Muscle of leg (tissue), 11 donors: ENCODE results near the gene EGR4. TPM values are rescaled to one million over a fixed set of nuclear protein-coding genes. Genes with fewer than 3 reads are reported as not detected.

Source experiments
- DNase-seq: peaks from one replicate; pipeline ENCODE4 v3.0.0; 2013
- H3K27ac ChIP-seq: one replicate; pipeline ENCODE4 v1.5.1; 2013; ENCODE audit warnings: mild to moderate bottlenecking, low read length, control low read depth
- H3K27me3 ChIP-seq: one replicate; pipeline ENCODE4 v1.6.1; 2013; ENCODE audit warnings: low read length; ENCODE audit not compliant: control insufficient read depth, insufficient read depth
- H3K36me3 ChIP-seq: one replicate; pipeline ENCODE4 v1.6.1; 2013; ENCODE audit warnings: low read length; ENCODE audit not compliant: control insufficient read depth, insufficient read depth
- H3K4me1 ChIP-seq: one replicate; pipeline ENCODE4 v1.6.1; 2013; ENCODE audit warnings: low read length; ENCODE audit not compliant: control insufficient read depth, insufficient read depth
- H3K4me3 ChIP-seq: one replicate; pipeline ENCODE4 v1.5.1; 2013; ENCODE audit warnings: low read length, control low read depth
- H3K9me3 ChIP-seq: replicated peaks from 2 replicates; pipeline ENCODE4 v1.6.1; 2013; ENCODE audit warnings: low read depth, low read length; ENCODE audit not compliant: control insufficient read depth
- WGBS: methylation state at CpG from one replicate; pipeline ENCODE4 v1.1.5; 2013; ENCODE audit warnings: missing lambda C conversion rate; ENCODE audit not compliant: insufficient coverage; 5-methylcytosine and 5-hydroxymethylcytosine counted together
- polyA plus RNA-seq, 8 donors: library from polyadenylated mRNA; unstranded; fragments of 120-200 nt; gene quantifications; one replicate each; pipeline versions ENCODE4 v1.2.1 to v1.2.3, GENCODE V29; 2013; ENCODE audit warnings: inconsistent platforms in 1 of 8, low replicate concordance in 1 of 8; ENCODE audit not compliant: insufficient read length in 8 of 8, insufficient read depth in 1 of 8
- total RNA-seq: library from RNA; stranded (reverse); fragments of 120-200 nt; gene quantifications from one replicate; pipeline ENCODE4 v1.2.4, GENCODE V29; 2013

EGR4 gene
- total and polyA plus RNA-seq, 9 donors, result 0.06 TPM; not detected in 8

DNA sequence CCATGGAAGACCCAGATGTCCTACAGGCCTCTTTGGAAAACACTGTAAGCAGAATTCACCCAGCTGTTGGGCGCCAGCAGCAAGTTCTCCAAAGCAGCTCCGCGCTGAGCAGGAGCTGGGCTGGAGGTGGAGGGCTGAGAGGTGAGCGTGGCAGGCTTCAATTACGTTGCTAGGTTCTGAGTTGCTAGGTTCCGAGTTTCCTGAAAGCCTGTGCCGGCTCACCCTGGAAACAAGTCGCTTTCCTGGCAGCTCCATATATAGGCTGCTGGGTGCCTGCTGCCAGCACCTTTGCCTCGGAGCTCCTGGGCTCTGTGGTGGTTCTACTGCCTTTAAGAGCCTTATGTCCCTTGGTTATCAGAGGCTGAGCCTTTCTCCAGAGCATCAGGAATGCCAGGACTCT, 14.4 kb upstream of the EGR4 start:
- 61% methylated on average over 9 of the region's 9 CpGs for WGBS
- Histone ChIP-seq H3K9me3 (no peaks in the 10 kb centered on the region), H3K4me1 (no peaks in the 10 kb centered on the region), H3K27me3 (peaks cover 2% of the 10 kb centered on the region), H3K4me3 (no peak overlapping the region), H3K27ac (no peak overlapping the region), H3K36me3 (no peaks in the 10 kb centered on the region)
- no peak for DNase-seq

DNA sequence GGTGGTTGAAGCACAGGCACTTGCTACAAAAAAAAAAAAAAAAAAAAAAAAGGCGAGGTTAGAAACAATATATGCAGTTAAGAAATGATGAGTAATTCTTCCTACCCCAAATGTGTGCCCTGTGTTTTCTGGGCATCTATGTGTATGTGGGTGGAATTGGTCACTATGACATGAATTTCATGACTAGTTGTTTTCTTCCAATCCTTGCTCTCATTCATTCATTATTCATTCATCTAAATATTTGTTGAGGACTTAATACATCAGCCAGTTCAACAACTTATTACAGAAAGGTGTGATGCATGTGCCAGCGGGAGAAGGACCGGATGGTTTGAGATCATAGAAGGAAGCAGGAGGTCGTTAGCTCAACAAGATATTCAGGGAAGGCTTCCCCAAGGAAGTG, 8.3 kb upstream of the EGR4 start:
- 70% methylated on average over 3 of the region's 4 CpGs for WGBS
- H3K27ac ChIP-seq, result no peak overlapping the region

DNA sequence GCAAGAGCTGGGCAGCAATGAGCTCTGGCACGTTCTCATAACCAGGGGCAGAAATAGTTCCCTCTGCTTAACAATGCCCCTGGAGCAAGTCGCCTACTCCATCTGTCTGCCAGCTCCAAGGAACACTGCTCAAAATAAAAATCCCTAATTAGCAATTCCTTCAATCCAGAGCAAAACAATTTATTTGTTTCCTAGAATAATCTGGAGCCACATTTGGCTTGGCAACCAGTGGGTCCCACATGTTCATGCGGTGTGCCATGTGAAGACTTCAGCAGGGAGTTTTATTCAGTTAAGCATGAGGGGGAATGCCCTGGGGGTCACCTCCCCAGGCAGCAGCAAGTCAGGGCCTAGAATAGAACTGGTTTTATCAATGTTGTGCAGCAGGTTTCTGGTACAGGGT, 7.6 kb upstream of the EGR4 start:
- no peaks in the 10 kb centered on the region for H3K4me1 ChIP-seq
- H3K9me3 ChIP-seq, result no peaks in the 10 kb centered on the region
- H3K4me3 ChIP-seq, result no peak overlapping the region
- H3K27ac ChIP-seq, result no peak overlapping the region
- WGBS, result 69% methylated on average over 3 of the region's 3 CpGs
- no peaks in the 10 kb centered on the region for H3K36me3 ChIP-seq
- peaks cover 16% of the 10 kb centered on the region for H3K27me3 ChIP-seq
- DNase-seq, result no peak

More for the DNA sequence above, 8.3 kb upstream of the EGR4 start:
- no peaks in the 10 kb centered on the region for H3K9me3 ChIP-seq
- no peak for DNase-seq
- peaks cover 13% of the 10 kb centered on the region for H3K27me3 ChIP-seq
- H3K4me1 ChIP-seq, result no peaks in the 10 kb centered on the region
- no peaks in the 10 kb centered on the region for H3K36me3 ChIP-seq
- no peak overlapping the region for H3K4me3 ChIP-seq

DNA sequence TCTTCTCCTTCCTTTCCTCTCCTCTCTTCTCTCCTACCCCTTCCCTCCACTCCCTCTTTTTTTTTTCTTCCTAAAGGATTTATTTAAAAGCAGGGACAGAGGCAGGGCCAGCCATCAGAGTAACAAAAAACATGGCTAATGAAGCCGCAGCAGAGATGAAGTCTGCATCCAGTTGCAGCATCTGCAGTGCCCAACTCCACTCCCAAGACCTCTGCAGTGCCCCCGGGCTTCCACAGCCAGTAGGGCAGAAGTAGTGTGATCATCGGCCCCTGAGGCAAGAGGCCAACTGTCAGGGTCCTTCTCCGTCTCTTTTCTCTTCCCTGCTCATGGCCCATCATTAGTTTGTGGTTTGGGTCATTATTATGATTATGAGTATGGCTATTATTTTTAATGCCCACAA, 4.2 kb upstream of the EGR4 start:
- H3K36me3 ChIP-seq, result no peaks in the 10 kb centered on the region
- peaks cover 46% of the 10 kb centered on the region for H3K27me3 ChIP-seq
- H3K9me3 ChIP-seq, result peaks cover 2% of the 10 kb centered on the region
- no peak overlapping the region for H3K4me3 ChIP-seq
- no peak overlapping the region for H3K27ac ChIP-seq
- no peak for DNase-seq
- 50% methylated on average over 1 of the region's 4 CpGs for WGBS
- H3K4me1 ChIP-seq, result no peaks in the 10 kb centered on the region

DNA sequence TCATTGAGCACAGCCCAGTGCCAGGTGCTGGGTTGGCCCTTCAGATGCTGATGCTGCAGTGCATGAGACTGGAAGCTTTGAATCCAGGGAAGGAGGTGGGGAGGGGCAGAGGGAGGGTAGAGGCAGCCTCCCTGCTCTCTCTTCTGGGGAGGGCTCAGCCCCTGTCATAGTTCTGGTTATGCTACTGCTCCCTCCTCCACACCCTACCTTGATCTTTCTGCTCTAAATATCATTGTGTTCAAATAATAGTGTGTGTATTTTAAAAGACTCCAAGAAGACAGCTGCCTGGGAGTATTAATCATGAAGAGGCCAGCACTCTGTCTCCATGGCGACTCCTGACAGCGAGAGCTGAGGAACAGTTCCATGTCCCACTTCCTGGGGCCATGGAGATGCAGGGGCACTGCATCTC, 3.8 kb upstream of the EGR4 start:
- Histone ChIP-seq H3K9me3 (peaks cover 2% of the 10 kb centered on the region), H3K27ac (no peak overlapping the region), H3K4me3 (no peak overlapping the region), H3K4me1 (peaks cover under 1% of the 10 kb centered on the region), H3K36me3 (no peaks in the 10 kb centered on the region), H3K27me3 (peaks cover 51% of the 10 kb centered on the region)
- whole genome bisulfite sequencing, result 5% methylated on average over 2 of the region's 2 CpGs
- no peak for DNase-seq

DNA sequence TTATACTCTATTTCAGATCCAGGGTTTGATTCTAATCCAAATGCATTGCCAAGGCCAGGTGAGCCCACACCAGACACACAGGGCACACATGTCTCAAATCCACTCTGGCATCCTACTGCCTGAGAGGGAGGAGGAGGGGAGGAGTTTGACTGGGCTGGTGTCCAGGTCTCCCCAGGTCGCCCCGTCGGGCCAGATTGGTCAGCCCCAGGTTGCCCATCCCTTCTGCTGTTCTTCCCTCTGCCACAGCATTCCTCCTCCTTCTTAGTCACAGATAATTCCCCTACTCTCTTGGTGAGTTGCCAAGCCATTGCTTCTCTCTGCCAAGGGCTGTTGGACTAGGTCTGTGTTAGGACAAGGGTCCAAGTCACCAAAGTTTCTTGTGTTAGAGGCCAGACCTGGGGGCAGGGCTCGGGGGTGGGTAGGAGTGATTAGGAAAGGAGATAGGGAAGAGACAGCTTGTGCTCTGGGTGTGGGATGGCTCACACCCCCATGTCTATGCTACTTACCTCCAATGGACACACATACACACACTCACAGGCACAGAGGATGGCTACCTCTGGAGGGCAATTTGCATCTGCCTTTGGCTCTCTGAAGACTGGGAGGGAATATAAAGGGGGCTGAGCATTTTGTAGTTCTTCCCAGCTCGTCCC, 2.5 kb upstream of the EGR4 start:
- WGBS, result no CpG with 5 or more reads among the region's 5 CpGs
- Histone ChIP-seq H3K9me3 (peaks cover 4% of the 10 kb centered on the region), H3K4me1 (peaks cover 13% of the 10 kb centered on the region), H3K36me3 (no peaks in the 10 kb centered on the region), H3K27ac (no peak overlapping the region), H3K4me3 (no peak overlapping the region), H3K27me3 (peaks cover 64% of the 10 kb centered on the region)
- DNase-seq, result no peak

DNA sequence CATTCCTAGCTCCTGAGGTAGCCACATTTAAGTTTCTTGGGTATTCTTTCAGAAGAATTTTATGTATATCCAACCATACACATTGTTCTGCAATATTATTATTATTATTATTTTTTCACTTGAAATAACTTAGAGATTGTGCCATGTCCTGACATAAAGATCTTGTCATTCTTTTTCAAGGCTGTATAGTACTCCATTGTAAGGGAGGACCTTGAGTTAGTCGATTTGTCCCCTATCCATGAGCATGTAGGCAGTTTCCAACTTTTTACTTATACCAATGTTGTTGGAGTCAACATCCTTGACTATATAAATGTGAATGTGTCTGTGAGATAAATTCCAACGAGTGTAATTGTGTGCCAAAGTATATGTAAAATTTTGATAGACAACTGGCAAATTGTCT, 891 bp upstream of the EGR4 start:
- peaks cover 72% of the 10 kb centered on the region for H3K27me3 ChIP-seq

DNA sequence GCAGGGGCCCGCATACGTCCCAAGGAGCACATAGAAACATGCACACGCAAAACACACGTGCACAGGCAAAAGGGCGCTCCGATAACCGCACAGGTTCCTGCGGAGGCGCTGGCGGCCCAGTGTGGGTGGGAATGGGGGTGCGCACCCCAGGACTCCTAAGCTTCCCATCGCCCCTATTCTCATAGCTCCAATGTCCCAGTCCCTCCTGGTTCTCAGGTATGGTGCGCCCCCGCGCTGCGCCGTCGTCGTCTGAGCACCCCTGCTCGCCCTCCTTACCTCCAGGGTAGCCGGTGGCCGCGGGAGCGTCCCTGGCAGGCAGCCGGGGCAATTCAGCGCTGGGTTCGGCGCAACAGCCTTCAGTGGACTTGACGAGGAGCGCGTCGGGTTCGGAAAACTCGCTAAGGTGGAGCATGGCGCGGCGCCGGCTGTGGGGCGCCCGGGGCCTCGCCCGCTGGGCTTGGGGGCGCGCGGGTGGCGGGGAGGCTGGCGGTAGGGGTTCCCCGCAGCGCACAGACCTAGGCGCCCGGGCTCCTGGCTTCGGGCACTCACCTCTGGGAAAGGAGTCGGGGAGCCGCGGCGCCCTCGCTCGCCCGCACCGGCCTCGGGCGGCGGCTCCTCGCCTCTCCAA, 328 bp downstream of the EGR4 start:
- H3K9me3 ChIP-seq, result peaks cover 5% of the 10 kb centered on the region
- DNase-seq, result no peak
- no peak overlapping the region for H3K27ac ChIP-seq
- H3K4me3 ChIP-seq, result peak overlapping the region; percentile 10
- H3K27me3 ChIP-seq, result peaks cover 72% of the 10 kb centered on the region
- 2% methylated on average over 54 of the region's 64 CpGs for WGBS
- H3K4me1 ChIP-seq, result peaks cover 13% of the 10 kb centered on the region
- no peaks in the 10 kb centered on the region for H3K36me3 ChIP-seq

More for the DNA sequence above, 891 bp upstream of the EGR4 start:
- DNase-seq, result no peak
- Histone ChIP-seq H3K4me3 (no peak overlapping the region), H3K9me3 (peaks cover 5% of the 10 kb centered on the region), H3K36me3 (no peaks in the 10 kb centered on the region), H3K27ac (no peak overlapping the region), H3K4me1 (peaks cover 13% of the 10 kb centered on the region)
- no CpG with 5 or more reads among the region's 2 CpGs for WGBS

DNA sequence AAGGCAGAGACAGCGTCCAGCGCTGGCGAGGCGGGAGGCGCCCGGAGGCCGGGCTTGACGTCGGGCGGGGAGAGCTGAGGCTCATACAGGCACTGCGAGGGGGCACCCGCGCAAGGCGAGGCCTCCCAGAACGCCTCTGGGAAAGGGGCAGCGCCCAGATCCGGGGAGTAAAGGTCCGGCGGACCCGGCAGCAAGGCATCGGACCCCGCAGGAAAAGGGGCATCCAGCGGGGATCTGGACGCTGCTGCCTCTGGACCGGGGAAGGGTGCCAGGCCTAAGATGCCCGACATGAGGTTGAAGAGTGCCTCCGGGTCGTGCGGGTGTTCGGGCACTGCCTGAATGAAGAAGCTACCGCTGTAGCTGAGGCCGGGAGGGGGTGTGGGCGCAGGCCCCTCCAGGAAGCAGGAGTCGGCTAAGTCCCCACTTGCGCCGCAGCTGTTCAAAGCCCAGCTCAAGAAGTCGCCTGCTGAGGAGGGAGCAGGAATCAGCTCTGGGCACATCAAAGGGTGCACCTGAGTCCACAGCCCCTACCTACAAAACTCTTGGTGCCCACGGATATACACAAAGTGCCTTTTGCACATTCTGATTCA, 937 bp downstream of the EGR4 start:
- WGBS, result 6% methylated on average over 38 of the region's 38 CpGs
- Histone ChIP-seq H3K27ac (no peak overlapping the region), H3K27me3 (peaks cover 69% of the 10 kb centered on the region), H3K36me3 (no peaks in the 10 kb centered on the region), H3K4me3 (no peak overlapping the region), H3K4me1 (peaks cover 13% of the 10 kb centered on the region), H3K9me3 (peaks cover 5% of the 10 kb centered on the region)
- DNase-seq, result no peak

DNA sequence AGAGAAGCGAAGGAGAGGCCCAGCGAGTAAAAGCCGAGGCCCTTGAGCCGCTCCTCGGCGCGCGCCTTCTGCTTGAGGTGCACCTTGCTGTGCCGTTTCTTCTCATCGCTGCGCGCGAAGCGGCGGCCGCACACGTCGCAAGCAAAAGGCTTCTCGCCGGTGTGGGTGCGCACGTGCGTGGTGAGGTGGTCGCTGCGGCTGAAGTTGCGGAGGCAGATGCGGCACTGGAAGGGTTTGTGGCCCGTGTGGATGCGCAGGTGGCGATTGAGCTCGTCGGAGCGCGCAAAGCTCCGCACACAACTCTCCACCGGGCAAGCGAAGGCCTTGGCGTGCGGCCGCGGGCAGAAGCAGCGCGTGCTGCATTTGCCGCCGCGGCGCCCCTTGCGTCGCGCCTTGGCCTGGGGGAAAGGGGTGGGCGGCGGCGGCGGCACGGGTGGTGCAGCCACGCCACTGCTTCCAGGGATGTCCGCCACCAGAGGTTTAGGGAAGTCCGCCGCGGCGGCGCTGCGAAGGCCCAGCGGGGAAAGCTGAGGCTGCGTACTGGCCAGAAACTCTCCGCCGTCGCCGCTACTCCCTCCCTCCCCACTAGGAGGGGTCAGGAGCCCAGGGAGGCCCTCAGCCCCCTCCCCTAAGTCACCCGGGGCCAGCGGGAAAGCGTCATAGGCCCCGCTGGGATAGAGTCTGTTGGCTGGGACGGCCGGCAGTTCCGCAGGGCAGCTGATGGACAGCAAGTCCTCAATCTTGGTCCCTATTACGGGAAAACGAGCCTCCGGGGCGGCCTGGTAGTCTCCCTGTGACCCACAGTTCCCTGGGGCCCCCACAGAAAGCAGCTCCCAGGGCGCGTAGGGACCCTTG, 1.7 kb downstream of the EGR4 start:
- whole genome bisulfite sequencing, result under 1% methylated on average over 62 of the region's 82 CpGs
- no peaks in the 10 kb centered on the region for H3K36me3 ChIP-seq
- peaks cover 13% of the 10 kb centered on the region for H3K4me1 ChIP-seq
- H3K27ac ChIP-seq, result no peak overlapping the region
- peaks cover 66% of the 10 kb centered on the region for H3K27me3 ChIP-seq
- no peak overlapping the region for H3K4me3 ChIP-seq
- peaks cover 5% of the 10 kb centered on the region for H3K9me3 ChIP-seq
- DNase-seq, result no peak
